Astrocyte of the cerebellum (primary cell): ENCODE results near the gene HAP1.

Experiments
- DNase-seq: peaks from one replicate; pipeline ENCODE4 v3.0.0-alpha.2; 2011; ENCODE audit warnings: low read depth
- H3K4me3 ChIP-seq: 2 replicates; pipeline ENCODE4 v1.5.1; 2011; ENCODE audit warnings: mild to moderate bottlenecking, low read depth, low read length, moderate library complexity
- CTCF ChIP-seq: IDR thresholded peaks from 2 replicates; pipeline ENCODE4 v1.5.1; 2012; ENCODE audit warnings: low read length, low read depth, moderate library complexity, mild to moderate bottlenecking; ENCODE audit errors: missing control alignments
- in situ Hi-C: cut with HindIII; loops from 2 replicates; pipeline ENCODE4 v1.10.0; 2017; ENCODE audit warnings: low sequenced_read_pairs

HAP1 gene

GRCh38 chr17:41762841-41763240 lies 28.4 kb upstream of the HAP1 start:
- no peak for TF ChIP-seq CTCF
- in situ Hi-C loops, result no loop called here
- DNase-seq, result no peak
- H3K4me3 ChIP-seq, result no peak overlapping the region

- in situ Hi-C loops, result no loop called here
- no peak for DNase-seq
- TF ChIP-seq CTCF, result no peak
- no peak overlapping the region for H3K4me3 ChIP-seq
Measured at GRCh38 chr17:41762391-41762790, 27.9 kb upstream of the HAP1 start.

GRCh38 chr17:41760878-41761277 lies 26.4 kb upstream of the HAP1 start:
- no peak overlapping the region for H3K4me3 ChIP-seq
- no peak for TF ChIP-seq CTCF
- DNase-seq, result no peak
- in situ Hi-C loops, result no loop called here

- H3K4me3 ChIP-seq, result no peak overlapping the region
- TF ChIP-seq CTCF, result no peak
- in situ Hi-C loops, result loop anchor here (5.0 kb wide), 1 partner anchor 44 kb away; no protein-coding TSS in a partner anchor
- DNase-seq, result no peak
Measured at GRCh38 chr17:41758601-41759000, 24.2 kb upstream of the HAP1 start.

GRCh38 chr17:41754066-41754465 lies 19.6 kb upstream of the HAP1 start:
- in situ Hi-C loops, result no loop called here
- no peak overlapping the region for H3K4me3 ChIP-seq
- DNase-seq, result no peak
- TF ChIP-seq CTCF, result no peak

- no peak for DNase-seq
- H3K4me3 ChIP-seq, result no peak overlapping the region
- in situ Hi-C loops, result no loop called here
- TF ChIP-seq CTCF, result no peak
Measured at GRCh38 chr17:41751288-41751687, 16.8 kb upstream of the HAP1 start.

GRCh38 chr17:41750862-41751261 lies 16.4 kb upstream of the HAP1 start:
- H3K4me3 ChIP-seq, result no peak overlapping the region
- TF ChIP-seq CTCF, result no peak
- in situ Hi-C loops, result no loop called here
- DNase-seq, result no peak
